Activated CD4-positive, alpha-beta T cell treated with anti-CD3 and anti-CD28 coated beads, Interleukin-2, amount 50 U/mL, for 1 hour (primary cell): ENCODE measurements around the gene PCDHA10.

Experiments
- DNase-seq: peaks from one replicate; pipeline ENCODE4 v3.0.0-alpha.2; 2020

The PCDHA10 gene

DNA sequence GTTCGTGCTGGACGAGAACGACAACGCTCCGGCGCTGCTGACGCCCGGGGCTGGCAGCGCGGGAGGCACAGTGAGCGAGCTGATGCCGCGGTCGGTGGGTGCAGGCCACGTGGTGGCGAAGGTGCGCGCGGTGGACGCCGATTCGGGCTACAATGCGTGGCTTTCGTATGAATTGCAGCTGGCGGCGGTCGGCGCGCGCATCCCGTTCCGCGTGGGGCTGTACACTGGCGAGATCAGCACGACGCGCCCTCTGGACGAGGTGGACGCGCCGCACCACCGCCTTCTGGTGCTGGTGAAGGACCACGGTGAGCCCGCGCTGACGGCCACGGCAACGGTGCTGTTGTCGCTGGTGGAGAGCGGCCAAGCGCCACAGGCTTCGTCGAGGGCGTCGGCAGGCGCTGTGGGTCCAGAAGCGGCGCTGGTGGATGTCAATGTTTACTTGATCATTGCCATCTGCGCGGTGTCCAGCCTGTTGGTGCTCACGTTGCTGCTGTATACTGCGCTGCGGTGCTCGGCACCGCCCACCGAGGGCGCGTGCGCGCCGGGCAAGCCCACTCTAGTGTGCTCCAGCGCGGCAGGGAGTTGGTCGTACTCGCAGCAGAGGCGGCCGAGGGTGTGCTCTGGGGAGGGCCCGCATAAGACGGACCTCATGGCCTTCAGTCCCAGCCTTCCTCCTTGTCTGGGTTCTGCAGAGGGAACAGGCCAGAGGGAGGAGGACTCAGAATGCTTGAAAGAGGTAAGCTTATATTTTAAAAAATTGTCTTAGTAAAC is 28.4 kb downstream of the PCDHA10 start:
- no peak for DNase-seq

DNA sequence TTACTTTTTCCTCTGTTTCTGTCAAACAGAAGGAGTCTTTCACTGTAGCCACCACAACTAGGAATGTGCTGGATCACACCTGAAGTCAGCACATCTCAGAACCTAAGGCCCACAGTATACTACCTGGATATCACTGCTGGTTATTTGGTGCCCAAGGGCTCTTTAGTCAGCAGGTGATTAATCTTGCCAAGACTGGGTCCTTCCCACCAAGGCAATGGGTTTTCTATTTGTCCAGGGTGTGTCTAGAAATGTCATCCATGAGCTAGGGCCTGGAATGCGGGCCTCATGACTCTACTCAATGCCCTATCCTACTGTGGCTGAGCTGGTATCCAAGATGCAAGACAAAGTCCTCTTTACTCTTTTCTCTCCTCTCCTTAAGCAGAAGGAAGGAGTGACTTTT is 60.6 kb downstream of the PCDHA10 start:
- no peak for DNase-seq
